Measurements from ENCODE around the gene MACROD2. TPM values are rescaled to one million over a fixed set of nuclear protein-coding genes. Genes with fewer than 3 reads are reported as not detected.

MACROD2 gene
- polyA plus RNA-seq, 6 donors from 2014 or later, result 27.2 to 49.3 (median 36.4) TPM

DNA sequence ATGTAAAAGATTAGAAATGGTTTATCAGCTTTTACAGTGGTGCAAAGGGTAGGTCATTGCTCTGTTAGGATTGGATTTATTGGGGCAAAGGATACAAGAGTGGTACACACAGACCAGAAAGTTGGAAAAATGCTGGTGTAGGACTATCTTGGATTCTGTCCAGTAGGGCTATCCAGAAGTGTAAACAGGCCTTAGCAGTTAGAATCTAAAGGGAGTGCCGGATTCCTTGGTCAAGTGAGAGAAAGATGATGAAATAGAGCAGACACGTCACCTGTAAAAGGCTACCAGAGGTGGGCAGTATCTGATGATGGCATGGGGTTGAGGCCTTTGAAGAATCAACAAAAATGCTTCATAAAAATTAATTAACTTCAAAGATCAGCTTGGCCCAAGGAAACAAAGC, 1602.0 kb downstream of the MACROD2 start:
- H3K9me3 Mint-ChIP-seq, result no peaks in the 10 kb centered on the region
- no peaks in the 10 kb centered on the region for H3K4me1 Mint-ChIP-seq
- H3K4me3 Mint-ChIP-seq, result no peak overlapping the region
- H3K36me3 Mint-ChIP-seq, result no peaks in the 10 kb centered on the region
- DNase-seq (no peak), ATAC-seq (ENCODE audit: low read depth in 2 of 2) (no peak)
- no peak overlapping the region for H3K27ac Mint-ChIP-seq
- H3K27me3 Mint-ChIP-seq, result peaks cover 3 to 23% (median 21%) of the 10 kb centered on the region in 3 donors

- Mint-ChIP-seq H3K27me3 (peaks cover 0 to 21% (median 12%) of the 10 kb centered on the region in 3 donors), H3K27ac (peak overlapping the region in 1 of 6 donors; percentile 16), H3K4me1 (no peaks in the 10 kb centered on the region), H3K36me3 (no peaks in the 10 kb centered on the region), H3K4me3 (no peak overlapping the region), H3K9me3 (no peaks in the 10 kb centered on the region)
- ATAC-seq (ENCODE audit: low read depth in 2 of 2) (no peak), DNase-seq (no peak)
Measured at GRCh38 chr20:15599961-15600360, 1604.6 kb downstream of the MACROD2 start.

- Mint-ChIP-seq H3K36me3 (no peaks in the 10 kb centered on the region), H3K27ac (no peak overlapping the region), H3K4me3 (no peak overlapping the region), H3K4me1 (no peaks in the 10 kb centered on the region), H3K9me3 (no peaks in the 10 kb centered on the region), H3K27me3 (peaks cover 0 to 21% (median 10%) of the 10 kb centered on the region in 3 donors)
- ATAC-seq (ENCODE audit: low read depth in 2 of 2) (no peak), DNase-seq (no peak)
Measured at GRCh38 chr20:15600565-15600964, 1605.2 kb downstream of the MACROD2 start.

DNA sequence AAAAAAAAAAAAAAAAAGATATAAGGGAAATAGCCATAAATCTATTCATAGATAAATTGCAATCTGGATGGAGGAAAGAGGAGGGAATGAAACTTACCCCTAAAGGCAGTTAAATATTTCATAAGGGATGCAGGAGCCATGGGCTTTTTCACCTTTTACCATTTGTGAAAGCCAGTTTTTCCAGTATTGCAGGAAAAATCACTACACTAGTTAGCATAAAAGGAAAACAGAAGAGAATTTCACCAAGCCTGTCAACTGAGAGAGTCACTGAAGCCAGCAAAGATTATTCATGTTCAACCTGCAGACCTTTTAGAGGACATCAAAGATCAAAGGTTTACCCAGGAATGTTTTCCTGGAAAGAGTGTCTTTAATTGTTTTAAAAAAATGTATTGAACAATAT, 1608.2 kb downstream of the MACROD2 start:
- no peak for ATAC-seq (ENCODE audit: low read depth in 2 of 2)
- Mint-ChIP-seq H3K4me3 (no peak overlapping the region), H3K4me1 (peaks cover 0 to 2% (median 0%) of the 10 kb centered on the region in 3 donors), H3K36me3 (no peaks in the 10 kb centered on the region), H3K27ac (no peak overlapping the region), H3K9me3 (no peaks in the 10 kb centered on the region), H3K27me3 (peaks cover 0 to 12% (median 4%) of the 10 kb centered on the region in 3 donors)
- DNase-seq, result no peak

DNA sequence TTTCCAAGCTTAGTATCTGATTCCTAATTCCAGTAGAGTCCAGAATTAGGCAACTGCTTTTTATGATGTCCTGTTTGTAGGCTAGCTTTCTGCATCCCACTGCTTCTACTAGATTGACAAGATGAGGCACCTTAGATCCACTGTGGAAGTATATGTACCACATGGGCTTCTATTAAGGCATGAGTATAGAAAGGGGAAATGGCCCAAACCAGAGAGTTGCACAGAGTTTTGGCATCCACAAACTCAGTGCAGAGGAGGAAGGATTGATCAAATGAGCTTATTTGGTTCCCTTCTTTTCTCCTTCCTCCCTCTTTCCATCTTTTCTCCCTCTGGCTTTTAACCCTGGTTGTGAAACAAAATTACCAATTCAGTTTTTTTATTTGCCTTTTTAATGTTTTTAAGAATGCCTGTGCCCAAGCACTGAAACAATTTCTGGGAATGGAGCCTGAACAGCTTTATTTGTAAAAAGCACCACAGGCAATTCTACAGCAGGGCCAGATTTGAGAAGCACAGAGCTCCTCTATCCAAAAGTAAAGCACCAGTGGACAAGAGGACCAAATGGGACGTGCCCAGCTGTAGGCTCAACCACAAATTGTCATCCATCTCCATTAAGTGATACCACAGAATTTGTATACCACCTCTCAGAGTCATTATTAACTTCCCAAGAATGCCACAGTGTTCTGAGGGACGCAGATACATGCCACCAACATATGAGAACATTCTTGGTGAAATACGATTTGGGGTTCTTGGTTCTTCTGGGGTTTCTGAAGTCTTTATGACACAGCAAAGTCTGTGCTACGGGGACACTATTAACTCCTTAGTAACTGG, 1608.9 kb downstream of the MACROD2 start:
- H3K27ac Mint-ChIP-seq, result no peak overlapping the region
- H3K27me3 Mint-ChIP-seq, result peaks cover 0 to 12% (median 8%) of the 10 kb centered on the region in 3 donors
- no peaks in the 10 kb centered on the region for H3K9me3 Mint-ChIP-seq
- H3K36me3 Mint-ChIP-seq, result no peaks in the 10 kb centered on the region
- no peak for ATAC-seq (ENCODE audit: low read depth in 2 of 2)
- no peak for DNase-seq
- no peak overlapping the region for H3K4me3 Mint-ChIP-seq
- H3K4me1 Mint-ChIP-seq, result peaks cover 0 to 2% (median 0%) of the 10 kb centered on the region in 3 donors

- peaks cover 4 to 24% (median 12%) of the 10 kb centered on the region in 3 donors for H3K27me3 Mint-ChIP-seq
- no peak overlapping the region for H3K27ac Mint-ChIP-seq
- no peaks in the 10 kb centered on the region for H3K36me3 Mint-ChIP-seq
- DNase-seq (no peak), ATAC-seq (ENCODE audit: low read depth in 2 of 2) (no peak)
- H3K9me3 Mint-ChIP-seq, result no peaks in the 10 kb centered on the region
- H3K4me3 Mint-ChIP-seq, result no peak overlapping the region
- H3K4me1 Mint-ChIP-seq, result peaks cover 0 to 8% (median 0%) of the 10 kb centered on the region in 3 donors
Measured at GRCh38 chr20:15609921-15610320, 1614.6 kb downstream of the MACROD2 start.

DNA sequence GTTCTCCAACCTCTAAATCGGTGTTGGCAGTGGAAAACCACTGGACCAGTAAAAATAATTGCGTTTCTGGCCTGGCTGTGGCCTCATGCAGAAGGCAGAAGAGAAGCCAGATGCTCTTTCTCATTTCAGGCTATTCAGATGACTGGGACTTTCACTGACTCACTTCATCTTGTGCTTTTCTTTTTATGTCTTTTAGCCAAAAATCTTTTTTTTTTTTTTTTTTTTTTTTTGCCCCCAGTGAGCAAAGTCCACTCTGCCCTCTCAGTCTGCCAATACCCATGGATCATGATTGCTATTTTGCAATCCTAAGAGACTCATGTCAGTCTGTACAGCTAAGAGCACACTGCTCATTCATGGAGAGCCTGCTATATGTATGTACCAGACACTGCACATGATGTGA, 1615.5 kb downstream of the MACROD2 start:
- peaks cover 4 to 27% (median 12%) of the 10 kb centered on the region in 3 donors for H3K27me3 Mint-ChIP-seq
- H3K27ac Mint-ChIP-seq, result no peak overlapping the region
- H3K4me3 Mint-ChIP-seq, result no peak overlapping the region
- no peak for DNase-seq
- no peaks in the 10 kb centered on the region for H3K36me3 Mint-ChIP-seq
- no peak for ATAC-seq (ENCODE audit: low read depth in 2 of 2)
- H3K9me3 Mint-ChIP-seq, result no peaks in the 10 kb centered on the region
- peaks cover 0 to 8% (median 0%) of the 10 kb centered on the region in 3 donors for H3K4me1 Mint-ChIP-seq

- H3K27ac Mint-ChIP-seq, result no peak overlapping the region
- ATAC-seq (ENCODE audit: low read depth in 2 of 2) (no peak), DNase-seq (no peak)
- no peaks in the 10 kb centered on the region for H3K36me3 Mint-ChIP-seq
- no peak overlapping the region for H3K4me3 Mint-ChIP-seq
- H3K27me3 Mint-ChIP-seq, result peaks cover 4 to 27% (median 12%) of the 10 kb centered on the region in 3 donors
- no peaks in the 10 kb centered on the region for H3K9me3 Mint-ChIP-seq
- H3K4me1 Mint-ChIP-seq, result peaks cover 0 to 6% (median 0%) of the 10 kb centered on the region in 3 donors
Measured at GRCh38 chr20:15611541-15611940, 1616.2 kb downstream of the MACROD2 start.

DNA sequence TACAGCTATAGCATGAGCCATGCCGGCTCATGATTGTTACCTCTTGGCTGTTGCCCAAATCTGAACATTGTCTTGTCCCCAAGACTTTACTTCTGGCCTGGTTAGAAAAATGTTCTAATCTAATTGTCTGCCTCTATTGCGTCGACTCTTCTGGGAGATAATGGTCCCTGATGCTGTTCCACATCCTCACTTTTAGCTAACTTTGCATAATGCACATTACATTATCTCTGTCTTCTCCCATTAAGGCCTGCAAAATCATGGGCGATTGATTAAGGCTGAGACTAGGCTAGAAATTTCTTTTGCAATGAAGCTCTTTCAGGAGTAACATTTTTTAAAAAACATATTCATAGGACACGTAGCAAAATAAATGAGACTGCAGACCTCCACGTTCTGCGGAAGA, 1616.9 kb downstream of the MACROD2 start:
- Mint-ChIP-seq H3K9me3 (no peaks in the 10 kb centered on the region), H3K4me3 (no peak overlapping the region), H3K36me3 (no peaks in the 10 kb centered on the region), H3K4me1 (peaks cover 0 to 6% (median 0%) of the 10 kb centered on the region in 3 donors), H3K27me3 (peaks cover 4 to 27% (median 12%) of the 10 kb centered on the region in 3 donors), H3K27ac (no peak overlapping the region)
- ATAC-seq (ENCODE audit: low read depth in 2 of 2) (no peak), DNase-seq (no peak)

DNA sequence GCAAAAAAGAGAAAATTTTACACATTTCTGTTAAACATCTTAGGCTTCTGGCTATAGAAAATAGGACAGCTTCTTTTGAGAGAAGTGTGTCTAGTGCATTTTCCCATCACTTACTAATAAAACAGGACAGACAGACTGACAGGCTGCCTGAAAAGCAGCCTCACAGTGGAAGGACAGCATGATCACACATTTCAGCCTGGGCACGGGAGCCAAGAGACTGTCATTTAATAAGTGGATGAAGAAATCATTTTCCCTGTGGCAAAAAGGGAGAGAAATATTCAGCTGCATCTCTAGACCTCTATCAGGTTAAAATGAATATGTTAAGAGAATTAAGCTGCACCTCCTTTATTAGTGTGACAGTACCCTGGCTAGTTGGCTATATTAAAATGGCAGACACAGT, 1617.5 kb downstream of the MACROD2 start:
- Mint-ChIP-seq H3K27me3 (peaks cover 4 to 27% (median 12%) of the 10 kb centered on the region in 3 donors), H3K4me3 (no peak overlapping the region), H3K4me1 (peaks cover 0 to 6% (median 0%) of the 10 kb centered on the region in 3 donors), H3K27ac (peak overlapping the region in 1 of 6 donors; percentile 21), H3K36me3 (no peaks in the 10 kb centered on the region), H3K9me3 (no peaks in the 10 kb centered on the region)
- DNase-seq (no peak), ATAC-seq (ENCODE audit: low read depth in 2 of 2) (no peak)

GRCh38 chr20:15613530-15613929, 1618.2 kb downstream of the MACROD2 start:
- Mint-ChIP-seq H3K4me1 (peaks cover 0 to 6% (median 0%) of the 10 kb centered on the region in 3 donors), H3K27ac (no peak overlapping the region), H3K36me3 (no peaks in the 10 kb centered on the region), H3K4me3 (no peak overlapping the region), H3K9me3 (no peaks in the 10 kb centered on the region), H3K27me3 (peaks cover 4 to 27% (median 12%) of the 10 kb centered on the region in 3 donors)
- no peak for DNase-seq
- no peak for ATAC-seq (ENCODE audit: low read depth in 2 of 2)

GRCh38 chr20:15616626-15617025, 1621.3 kb downstream of the MACROD2 start:
- Mint-ChIP-seq H3K27me3 (peaks cover 0 to 12% (median 10%) of the 10 kb centered on the region in 3 donors), H3K36me3 (no peaks in the 10 kb centered on the region), H3K9me3 (peaks cover 0 to 1% (median 0%) of the 10 kb centered on the region in 7 donors), H3K4me3 (no peak overlapping the region), H3K27ac (no peak overlapping the region), H3K4me1 (no peaks in the 10 kb centered on the region)
- no peak for ATAC-seq (ENCODE audit: low read depth in 2 of 2)
- DNase-seq, result no peak

DNA sequence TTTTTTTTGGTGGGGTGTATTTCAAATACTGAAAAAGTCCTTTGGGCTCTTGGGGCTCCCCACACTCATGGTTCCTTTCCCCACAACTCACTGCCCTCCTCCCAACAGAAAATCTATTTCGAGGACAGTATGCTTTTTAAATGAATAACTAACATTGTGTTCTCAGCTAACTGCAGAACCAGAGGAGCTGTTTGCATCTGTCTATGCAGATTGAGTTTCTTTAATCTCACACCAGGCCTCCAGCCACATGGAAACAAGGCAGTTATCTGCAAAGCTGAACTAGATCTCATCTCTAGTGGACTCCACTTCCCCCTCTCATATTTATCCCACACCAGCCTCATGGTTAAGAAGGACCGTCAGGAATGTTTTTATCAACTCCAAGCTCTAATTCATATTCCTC, 1622.8 kb downstream of the MACROD2 start:
- Mint-ChIP-seq H3K4me1 (no peaks in the 10 kb centered on the region), H3K4me3 (no peak overlapping the region)
- no peak for ATAC-seq (ENCODE audit: low read depth in 2 of 2)

GRCh38 chr20:15618912-15619311, 1623.6 kb downstream of the MACROD2 start:
- H3K27me3 Mint-ChIP-seq, result peaks cover 6 to 8% (median 8%) of the 10 kb centered on the region in 3 donors
- no peak for DNase-seq
- no peak overlapping the region for H3K4me3 Mint-ChIP-seq
- H3K36me3 Mint-ChIP-seq, result no peaks in the 10 kb centered on the region
- no peak for ATAC-seq (ENCODE audit: low read depth in 2 of 2)
- H3K9me3 Mint-ChIP-seq, result peaks cover 0 to 1% (median 0%) of the 10 kb centered on the region in 7 donors
- no peak overlapping the region for H3K27ac Mint-ChIP-seq
- H3K4me1 Mint-ChIP-seq, result no peaks in the 10 kb centered on the region

More for the DNA sequence above, 1622.8 kb downstream of the MACROD2 start:
- Mint-ChIP-seq H3K27me3 (peaks cover 0 to 9% (median 3%) of the 10 kb centered on the region in 3 donors), H3K36me3 (no peaks in the 10 kb centered on the region), H3K27ac (no peak overlapping the region), H3K9me3 (peaks cover 0 to 1% (median 0%) of the 10 kb centered on the region in 7 donors)
- DNase-seq, result no peak
